ENCODE measurements around the gene CTSV. TPM values are rescaled to one million over a fixed set of nuclear protein-coding genes. Genes with fewer than 3 reads are reported as not detected.
"Not testable (repeated sequence)": the region's sequence is repeated elsewhere in the genome, so short reads cannot be mapped to it uniquely, and the experiment has no call there.

The CTSV gene
- total RNA-seq, 1 donor from 2014 or later, result 17.4 TPM

DNA sequence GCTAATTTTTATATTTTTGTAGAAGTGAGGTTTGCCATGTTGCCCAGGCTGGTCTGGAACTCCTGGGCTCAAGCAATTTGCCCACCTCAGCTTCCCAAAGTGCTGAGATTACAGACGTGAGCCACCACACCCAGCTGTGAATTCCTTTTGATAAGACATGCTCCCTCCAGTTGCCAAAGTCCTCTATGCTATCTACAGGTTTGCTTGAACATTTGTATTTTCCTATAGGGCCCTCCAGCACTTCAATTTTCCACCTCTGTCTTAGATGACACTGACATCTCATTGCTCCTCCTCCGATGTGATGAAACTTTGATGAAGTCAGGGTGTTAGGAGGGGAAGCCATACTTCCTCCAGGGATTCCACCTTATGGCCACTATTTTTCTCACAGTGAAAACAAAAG, 25.2 kb upstream of the CTSV start:
- H3K4me3 ChIP-seq (ENCODE audit: low read depth, low read length), result no peak overlapping the region
- H3K36me3 ChIP-seq (ENCODE audit: control insufficient read depth, insufficient read depth, low read length), result no peaks in the 10 kb centered on the region
- TF ChIP-seq, protein P1, sequence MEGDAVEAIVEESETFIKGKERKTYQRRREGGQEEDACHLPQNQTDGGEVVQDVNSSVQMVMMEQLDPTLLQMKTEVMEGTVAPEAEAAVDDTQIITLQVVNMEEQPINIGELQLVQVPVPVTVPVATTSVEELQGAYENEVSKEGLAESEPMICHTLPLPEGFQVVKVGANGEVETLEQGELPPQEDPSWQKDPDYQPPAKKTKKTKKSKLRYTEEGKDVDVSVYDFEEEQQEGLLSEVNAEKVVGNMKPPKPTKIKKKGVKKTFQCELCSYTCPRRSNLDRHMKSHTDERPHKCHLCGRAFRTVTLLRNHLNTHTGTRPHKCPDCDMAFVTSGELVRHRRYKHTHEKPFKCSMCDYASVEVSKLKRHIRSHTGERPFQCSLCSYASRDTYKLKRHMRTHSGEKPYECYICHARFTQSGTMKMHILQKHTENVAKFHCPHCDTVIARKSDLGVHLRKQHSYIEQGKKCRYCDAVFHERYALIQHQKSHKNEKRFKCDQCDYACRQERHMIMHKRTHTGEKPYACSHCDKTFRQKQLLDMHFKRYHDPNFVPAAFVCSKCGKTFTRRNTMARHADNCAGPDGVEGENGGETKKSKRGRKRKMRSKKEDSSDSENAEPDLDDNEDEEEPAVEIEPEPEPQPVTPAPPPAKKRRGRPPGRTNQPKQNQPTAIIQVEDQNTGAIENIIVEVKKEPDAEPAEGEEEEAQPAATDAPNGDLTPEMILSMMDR (IDR thresholded peaks at IDR 0.05; ENCODE audit: insufficient read depth, low read length, severe bottlenecking), result no peak
- no peak for FAIRE-seq
- no peaks in the 10 kb centered on the region for H3K27me3 ChIP-seq (ENCODE audit: control insufficient read depth, insufficient read depth, low read length)
- DNase-seq (ENCODE audit: low read depth), result no peak

DNA sequence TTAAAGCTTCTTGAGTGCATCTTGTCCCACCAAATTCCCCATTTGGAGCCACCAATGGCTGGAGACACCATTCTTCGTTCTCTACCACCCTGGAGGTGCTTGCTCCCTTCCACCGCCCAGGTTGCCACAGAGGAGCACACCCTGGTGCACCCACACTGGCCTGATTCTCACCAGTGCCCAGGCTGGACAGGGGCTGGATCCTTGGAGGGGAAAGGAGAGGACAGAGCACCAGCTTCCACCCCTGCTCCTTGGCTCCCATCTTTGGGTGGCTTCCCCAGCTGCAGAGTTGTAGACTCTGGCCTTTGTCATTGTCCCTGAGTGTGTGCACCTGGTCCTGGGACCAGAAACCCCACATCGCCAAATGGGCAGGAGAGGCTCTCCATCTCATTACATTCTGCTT, 21.9 kb upstream of the CTSV start:
- DNase-seq (ENCODE audit: low read depth) (no peak), FAIRE-seq (no peak)
- no peaks in the 10 kb centered on the region for H3K36me3 ChIP-seq (ENCODE audit: control insufficient read depth, insufficient read depth, low read length)
- H3K4me3 ChIP-seq (ENCODE audit: low read depth, low read length), result no peak overlapping the region
- H3K27me3 ChIP-seq (ENCODE audit: control insufficient read depth, insufficient read depth, low read length), result no peaks in the 10 kb centered on the region
- TF ChIP-seq, protein P1 (IDR thresholded peaks at IDR 0.05; ENCODE audit: insufficient read depth, low read length, severe bottlenecking), result no peak

DNA sequence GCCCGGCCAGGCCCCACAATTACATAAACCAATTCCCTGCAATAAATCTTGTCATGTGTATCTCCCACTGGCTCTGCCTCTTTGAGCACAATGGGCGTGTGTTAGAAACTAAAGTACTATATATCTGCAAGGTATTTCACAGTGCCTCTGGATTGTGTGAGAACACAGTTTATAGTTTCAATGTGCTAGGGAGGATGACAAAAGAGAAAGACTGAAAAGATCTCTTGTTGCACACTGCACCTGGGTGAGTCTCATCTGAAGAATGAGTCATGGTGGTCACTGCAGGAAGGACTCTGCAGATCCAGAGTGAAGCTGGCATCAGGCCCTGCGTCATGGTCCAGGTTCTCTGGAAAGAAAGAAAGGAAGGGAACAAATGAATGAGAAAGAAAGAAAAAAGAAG, 20.7 kb upstream of the CTSV start:
- FAIRE-seq (no peak), DNase-seq (ENCODE audit: low read depth) (peak; percentile 88)
- H3K27me3 ChIP-seq (ENCODE audit: control insufficient read depth, insufficient read depth, low read length), result no peaks in the 10 kb centered on the region
- no peak overlapping the region for H3K4me3 ChIP-seq (ENCODE audit: low read depth, low read length)
- TF ChIP-seq, protein P1 (IDR thresholded peaks at IDR 0.05; ENCODE audit: insufficient read depth, low read length, severe bottlenecking), result no peak
- H3K36me3 ChIP-seq (ENCODE audit: control insufficient read depth, insufficient read depth, low read length), result no peaks in the 10 kb centered on the region

DNA sequence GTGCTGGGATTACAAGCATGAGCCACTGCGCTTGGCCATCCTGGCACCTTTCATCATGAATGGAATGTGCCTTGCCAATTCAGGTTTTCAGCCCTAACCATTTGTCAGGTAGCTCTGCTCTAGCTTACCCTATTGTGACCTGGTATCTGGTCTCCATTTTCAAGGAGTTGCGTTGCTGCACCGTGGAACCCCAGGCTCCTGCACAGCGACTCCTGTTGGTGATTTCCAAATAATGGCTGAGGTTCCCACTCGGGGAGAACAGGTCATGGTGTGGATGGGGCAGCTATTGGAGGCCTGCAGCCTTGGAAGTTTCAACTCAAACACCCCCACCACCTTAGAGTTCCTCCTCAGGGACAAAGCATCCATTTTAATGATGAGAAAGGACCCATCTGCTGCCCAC, 18.7 kb upstream of the CTSV start:
- Histone ChIP-seq H3K36me3 (ENCODE audit: control insufficient read depth, insufficient read depth, low read length) (no peaks in the 10 kb centered on the region), H3K27me3 (ENCODE audit: control insufficient read depth, insufficient read depth, low read length) (no peaks in the 10 kb centered on the region), H3K4me3 (ENCODE audit: low read depth, low read length) (no peak overlapping the region)
- no peak for FAIRE-seq
- DNase-seq (ENCODE audit: low read depth), result no peak
- TF ChIP-seq, protein P1 (IDR thresholded peaks at IDR 0.05; ENCODE audit: insufficient read depth, low read length, severe bottlenecking), result no peak

DNA sequence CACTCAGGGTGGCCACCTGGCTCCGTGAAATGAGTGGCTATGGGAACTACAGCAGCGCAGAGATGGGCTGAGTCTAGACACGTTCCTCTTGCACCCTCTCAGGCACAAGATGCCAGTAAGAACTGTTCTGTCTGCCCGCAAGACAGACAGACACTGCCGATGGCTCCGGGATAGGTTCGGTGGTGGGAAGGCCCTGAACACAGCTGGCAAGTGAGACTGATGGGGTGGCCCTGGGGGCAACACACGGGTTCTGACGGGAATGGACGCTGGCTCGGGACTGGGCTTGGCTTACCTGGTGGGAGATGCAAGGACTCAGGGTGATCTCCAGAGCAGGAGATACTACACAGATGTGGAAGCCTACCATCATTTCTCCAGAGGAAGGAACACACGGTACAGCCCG, 16.9 kb upstream of the CTSV start:
- DNase-seq (ENCODE audit: low read depth); H3K27me3 ChIP-seq (ENCODE audit: control insufficient read depth, insufficient read depth, low read length); H3K4me3 ChIP-seq (ENCODE audit: low read depth, low read length); FAIRE-seq; H3K36me3 ChIP-seq (ENCODE audit: control insufficient read depth, insufficient read depth, low read length): not testable (repeated sequence)

DNA sequence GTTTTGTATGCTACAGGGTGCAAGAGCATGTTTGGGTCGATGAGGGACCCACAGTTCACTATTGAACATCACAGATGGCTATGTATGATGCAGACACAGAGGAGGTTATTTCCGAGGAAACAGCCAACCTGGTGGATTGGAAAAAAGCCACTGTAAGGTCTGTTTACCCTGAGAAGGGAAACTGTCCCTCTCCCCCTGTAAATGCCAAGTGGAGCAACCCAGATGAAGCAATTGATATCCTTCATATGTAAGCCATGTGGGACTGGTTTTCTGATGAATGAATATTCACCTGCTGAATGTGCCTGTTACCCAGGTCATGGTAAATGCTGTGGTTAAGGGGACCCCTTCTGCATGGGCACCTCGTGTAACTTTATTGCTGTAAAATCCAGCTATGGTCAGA, 14.8 kb upstream of the CTSV start:
- TF ChIP-seq, protein P1 (IDR thresholded peaks at IDR 0.05; ENCODE audit: insufficient read depth, low read length, severe bottlenecking), result no peak
- DNase-seq (ENCODE audit: low read depth), result no peak
- no peaks in the 10 kb centered on the region for H3K27me3 ChIP-seq (ENCODE audit: control insufficient read depth, insufficient read depth, low read length)
- FAIRE-seq, result no peak
- H3K4me3 ChIP-seq (ENCODE audit: low read depth, low read length), result no peak overlapping the region
- no peaks in the 10 kb centered on the region for H3K36me3 ChIP-seq (ENCODE audit: control insufficient read depth, insufficient read depth, low read length)
